CD4-positive, CD25-positive, alpha-beta regulatory T cell (primary cell): Measurements from ENCODE around the gene PLP1. TPM values are rescaled to one million over a fixed set of nuclear protein-coding genes. Genes with fewer than 3 reads are reported as not detected.
"Not testable (repeated sequence)": the region's sequence is repeated elsewhere in the genome, so short reads cannot be mapped to it uniquely, and the experiment has no call there.

Source experiments
- ATAC-seq, 2 donors: fragments of 150-1000 bp; cut with Tn5 transposase; one replicate each; pipeline ENCODE4 v1.10.0; 2021; ENCODE audit warnings: low read depth in 2 of 2, moderate number of reproducible peaks in 2 of 2, moderate library complexity in 1 of 2
- DNase-seq, 3 donors: peaks; one replicate each; pipeline versions ENCODE4 v3.0.0 to v3.0.0-alpha.2; 2012 to 2022; ENCODE audit warnings: mixed read lengths in 1 of 3
- H3K27ac ChIP-seq: one replicate; pipeline ENCODE4 v1.7.0; 2013; ENCODE audit warnings: mild to moderate bottlenecking, low read length; ENCODE audit not compliant: insufficient read depth, poor library complexity, severe bottlenecking
- H3K27me3 ChIP-seq: one replicate; pipeline ENCODE4 v1.7.0; 2013; ENCODE audit warnings: low read length; ENCODE audit not compliant: control insufficient read depth, insufficient read depth
- H3K36me3 ChIP-seq: one replicate; pipeline ENCODE4 v1.7.0; 2013; ENCODE audit warnings: mild to moderate bottlenecking, low read length, moderate library complexity; ENCODE audit not compliant: control insufficient read depth, insufficient read depth
- H3K4me1 ChIP-seq: 2 replicates; pipeline ENCODE4 v1.7.0; 2013; ENCODE audit warnings: mild to moderate bottlenecking, low read length; ENCODE audit not compliant: insufficient read depth, control insufficient read depth, poor library complexity, severe bottlenecking
- H3K4me3 ChIP-seq: one replicate; pipeline ENCODE4 v1.7.0; 2013; ENCODE audit warnings: low read depth, mild to moderate bottlenecking, low read length, moderate library complexity
- H3K9me3 ChIP-seq, 2 experiments: 1 replicate in 1 of 2; 2 replicates in 1 of 2; pipeline ENCODE4 v1.7.0; 2013; ENCODE audit warnings: low read length in 2 of 2, mild to moderate bottlenecking in 1 of 2, moderate library complexity in 1 of 2; ENCODE audit not compliant: control insufficient read depth in 2 of 2
- H3K27ac Mint-ChIP-seq, 3 donors: one replicate each; pipeline ENCODE4 v1.8.0; 2020 to 2022; ENCODE audit warnings: mild to moderate bottlenecking in 3 of 3, mixed read lengths in 3 of 3, moderate library complexity in 2 of 3
- H3K27me3 Mint-ChIP-seq: one replicate; pipeline ENCODE4 v1.8.0; 2022; ENCODE audit warnings: mild to moderate bottlenecking, mixed read lengths
- H3K36me3 Mint-ChIP-seq: one replicate; pipeline ENCODE4 v1.8.0; 2020; ENCODE audit warnings: mixed read lengths
- H3K4me1 Mint-ChIP-seq, 4 donors: one replicate each; pipeline ENCODE4 v1.8.0; 2020 to 2022; ENCODE audit warnings: mixed read lengths in 4 of 4, mild to moderate bottlenecking in 1 of 4
- H3K4me3 Mint-ChIP-seq, 4 donors: one replicate each; pipeline ENCODE4 v1.8.0; 2020 to 2022; ENCODE audit warnings: mild to moderate bottlenecking in 4 of 4, mixed read lengths in 4 of 4, moderate library complexity in 3 of 4
- H3K9me3 Mint-ChIP-seq, 7 donors: one replicate each; pipeline ENCODE4 v1.8.0; 2020 to 2022; ENCODE audit warnings: mixed read lengths in 7 of 7, mild to moderate bottlenecking in 3 of 7, moderate library complexity in 2 of 7
- polyA plus RNA-seq, 4 donors: library from polyadenylated mRNA; unstranded; fragments of 300-500 nt; fragmentation: Illumina TruSeq; gene quantifications; one replicate each; pipeline ENCODE4 v1.2.3, GENCODE V29; 2021
- total RNA-seq: library from RNA; stranded (reverse); gene quantifications from one replicate; pipeline ENCODE4 v1.2.3, GENCODE V29; 2022

Gene PLP1
- total and polyA plus RNA-seq, 5 donors from 2014 or later: not detected

- not testable (repeated sequence) for H3K4me3 Mint-ChIP-seq, H3K4me1 Mint-ChIP-seq, H3K36me3 Mint-ChIP-seq, H3K9me3 ChIP-seq, ATAC-seq, H3K27ac Mint-ChIP-seq, H3K4me3 ChIP-seq, H3K27me3 ChIP-seq, H3K27ac ChIP-seq, H3K36me3 ChIP-seq, H3K4me1 ChIP-seq, H3K9me3 Mint-ChIP-seq, H3K27me3 Mint-ChIP-seq, DNase-seq
Measured at GRCh38 chrX:103763541-103763940, 13.1 kb upstream of the PLP1 start.

GRCh38 chrX:103766813-103767555 lies 9.7 kb upstream of the PLP1 start:
- ATAC-seq, H3K4me3 Mint-ChIP-seq, H3K27me3 Mint-ChIP-seq, H3K27ac ChIP-seq, H3K27ac Mint-ChIP-seq, H3K36me3 ChIP-seq, H3K9me3 Mint-ChIP-seq, DNase-seq, H3K9me3 ChIP-seq, H3K4me1 ChIP-seq, H3K4me1 Mint-ChIP-seq, H3K4me3 ChIP-seq, H3K36me3 Mint-ChIP-seq, H3K27me3 ChIP-seq: not testable (repeated sequence)

GRCh38 chrX:103773445-103773844 lies 3.2 kb upstream of the PLP1 start:
- no peaks in the 10 kb centered on the region for H3K9me3 ChIP-seq
- Mint-ChIP-seq H3K4me3 (no peak overlapping the region), H3K27ac (no peak overlapping the region), H3K9me3 (no peaks in the 10 kb centered on the region), H3K4me1 (no peaks in the 10 kb centered on the region), H3K36me3 (no peaks in the 10 kb centered on the region), H3K27me3 (peaks cover 6% of the 10 kb centered on the region)
- DNase-seq: no peak
- no peak for ATAC-seq
- no peak overlapping the region for H3K27ac ChIP-seq
- H3K36me3 ChIP-seq: no peaks in the 10 kb centered on the region
- H3K4me1 ChIP-seq: no peaks in the 10 kb centered on the region
- H3K27me3 ChIP-seq: no peaks in the 10 kb centered on the region
- H3K4me3 ChIP-seq: no peak overlapping the region

- no peaks in the 10 kb centered on the region for H3K36me3 ChIP-seq
- Mint-ChIP-seq H3K4me3 (no peak overlapping the region), H3K27ac (no peak overlapping the region), H3K4me1 (no peaks in the 10 kb centered on the region), H3K27me3 (peaks cover 6% of the 10 kb centered on the region), H3K9me3 (no peaks in the 10 kb centered on the region), H3K36me3 (no peaks in the 10 kb centered on the region)
- no peak overlapping the region for H3K4me3 ChIP-seq
- H3K27ac ChIP-seq: no peak overlapping the region
- no peaks in the 10 kb centered on the region for H3K4me1 ChIP-seq
- H3K27me3 ChIP-seq: no peaks in the 10 kb centered on the region
- no peak for ATAC-seq
- DNase-seq: no peak
- no peaks in the 10 kb centered on the region for H3K9me3 ChIP-seq
Measured at GRCh38 chrX:103774070-103774642, 2.5 kb upstream of the PLP1 start.

GRCh38 chrX:103779141-103779789 lies 2.6 kb downstream of the PLP1 start:
- H3K9me3 Mint-ChIP-seq: no peaks in the 10 kb centered on the region
- peaks cover 6% of the 10 kb centered on the region for H3K27me3 Mint-ChIP-seq
- no peaks in the 10 kb centered on the region for H3K4me1 Mint-ChIP-seq
- Histone ChIP-seq H3K4me1 (no peaks in the 10 kb centered on the region), H3K27ac (no peak overlapping the region), H3K4me3 (no peak overlapping the region), H3K36me3 (no peaks in the 10 kb centered on the region), H3K27me3 (no peaks in the 10 kb centered on the region), H3K9me3 (no peaks in the 10 kb centered on the region)
- no peak for ATAC-seq
- no peak for DNase-seq
- H3K4me3 Mint-ChIP-seq: no peak overlapping the region
- H3K36me3 Mint-ChIP-seq: no peaks in the 10 kb centered on the region
- no peak overlapping the region for H3K27ac Mint-ChIP-seq

- H3K4me3 ChIP-seq: no peak overlapping the region
- H3K4me1 ChIP-seq: no peaks in the 10 kb centered on the region
- ATAC-seq: no peak
- H3K36me3 Mint-ChIP-seq: no peaks in the 10 kb centered on the region
- H3K9me3 ChIP-seq: no peaks in the 10 kb centered on the region
- no peak overlapping the region for H3K27ac ChIP-seq
- H3K27me3 ChIP-seq: no peaks in the 10 kb centered on the region
- no peaks in the 10 kb centered on the region for H3K4me1 Mint-ChIP-seq
- peaks cover 8% of the 10 kb centered on the region for H3K27me3 Mint-ChIP-seq
- no peaks in the 10 kb centered on the region for H3K9me3 Mint-ChIP-seq
- no peak for DNase-seq
- H3K4me3 Mint-ChIP-seq: no peak overlapping the region
- H3K36me3 ChIP-seq: no peaks in the 10 kb centered on the region
- H3K27ac Mint-ChIP-seq: peak overlapping the region in 1 of 3 donors; percentile 34
Measured at GRCh38 chrX:103780336-103781061, 3.9 kb downstream of the PLP1 start.

- DNase-seq: no peak
- Histone ChIP-seq H3K27ac (no peak overlapping the region), H3K4me3 (no peak overlapping the region), H3K9me3 (no peaks in the 10 kb centered on the region), H3K4me1 (no peaks in the 10 kb centered on the region), H3K27me3 (no peaks in the 10 kb centered on the region), H3K36me3 (no peaks in the 10 kb centered on the region)
- ATAC-seq: no peak
- Mint-ChIP-seq H3K4me3 (no peak overlapping the region), H3K4me1 (no peaks in the 10 kb centered on the region), H3K27me3 (peaks cover 4% of the 10 kb centered on the region), H3K9me3 (no peaks in the 10 kb centered on the region), H3K27ac (no peak overlapping the region), H3K36me3 (no peaks in the 10 kb centered on the region)
Measured at GRCh38 chrX:103781062-103781402, 4.4 kb downstream of the PLP1 start.
